ENCODE measurements around the gene ALK.

DNA sequence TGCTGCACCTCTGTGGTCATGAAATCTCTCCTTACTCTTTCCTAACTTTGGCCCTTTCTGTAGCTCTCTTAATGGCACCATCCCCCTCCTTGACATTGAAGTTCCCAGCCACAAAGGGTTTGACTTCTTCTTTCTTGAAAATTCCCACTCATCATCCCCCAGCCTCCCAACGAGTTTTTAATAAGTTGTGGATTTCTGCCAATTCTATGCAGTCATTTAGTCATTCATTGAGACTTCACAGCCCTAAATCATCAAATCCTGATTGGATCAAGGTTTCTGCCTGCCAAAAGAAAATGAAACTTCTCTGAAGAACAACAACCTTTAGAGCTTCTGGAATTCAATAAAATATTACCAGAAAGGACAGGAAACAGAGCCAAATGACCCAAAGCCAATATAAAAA lies 451.9 kb downstream of the ALK start:
- TF ChIP-seq POLR2A (IDR thresholded peaks at IDR 0.05; ENCODE audit: low read depth), result no peak
- TF ChIP-seq, protein P1, sequence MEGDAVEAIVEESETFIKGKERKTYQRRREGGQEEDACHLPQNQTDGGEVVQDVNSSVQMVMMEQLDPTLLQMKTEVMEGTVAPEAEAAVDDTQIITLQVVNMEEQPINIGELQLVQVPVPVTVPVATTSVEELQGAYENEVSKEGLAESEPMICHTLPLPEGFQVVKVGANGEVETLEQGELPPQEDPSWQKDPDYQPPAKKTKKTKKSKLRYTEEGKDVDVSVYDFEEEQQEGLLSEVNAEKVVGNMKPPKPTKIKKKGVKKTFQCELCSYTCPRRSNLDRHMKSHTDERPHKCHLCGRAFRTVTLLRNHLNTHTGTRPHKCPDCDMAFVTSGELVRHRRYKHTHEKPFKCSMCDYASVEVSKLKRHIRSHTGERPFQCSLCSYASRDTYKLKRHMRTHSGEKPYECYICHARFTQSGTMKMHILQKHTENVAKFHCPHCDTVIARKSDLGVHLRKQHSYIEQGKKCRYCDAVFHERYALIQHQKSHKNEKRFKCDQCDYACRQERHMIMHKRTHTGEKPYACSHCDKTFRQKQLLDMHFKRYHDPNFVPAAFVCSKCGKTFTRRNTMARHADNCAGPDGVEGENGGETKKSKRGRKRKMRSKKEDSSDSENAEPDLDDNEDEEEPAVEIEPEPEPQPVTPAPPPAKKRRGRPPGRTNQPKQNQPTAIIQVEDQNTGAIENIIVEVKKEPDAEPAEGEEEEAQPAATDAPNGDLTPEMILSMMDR (IDR thresholded peaks at IDR 0.05), result no peak
- no peak for TF ChIP-seq POLR2AphosphoS5 (IDR thresholded peaks at IDR 0.05)

Measured in esophagus muscularis mucosa (tissue), 3 donors.